Stimulated activated CD8-positive, alpha-beta memory T cell treated with anti-CD3 and anti-CD28 coated beads, Interleukin-4, amount 100 ng/mL, for 4 hours (primary cell): ENCODE results near the gene MCEMP1.

ENCODE experiments used
- DNase-seq, 2 donors: peaks; one replicate each; pipeline ENCODE4 v3.0.0-alpha.2; 2020; ENCODE audit warnings: low read depth in 2 of 2, low spot score in 1 of 2

Gene MCEMP1

GRCh38 chr19:7676854-7677253, at the start of gene MCEMP1:
MCEMP1 (plus strand) TSS chr19:7677090; CDS start chr19:7677121, 31 bp downstream.
- DNase-seq = no peak

- DNase-seq = no peak
Measured at GRCh38 chr19:7627166-7627565, 49.7 kb upstream of the MCEMP1 start.

GRCh38 chr19:7628589-7629311, 48.1 kb upstream of the MCEMP1 start:
- no peak for DNase-seq

- peak; percentile 83 to 89 for DNase-seq
Measured at GRCh38 chr19:7629347-7630054, 47.4 kb upstream of the MCEMP1 start, which contains the start of the genes PET100 and XAB2. PET100 (plus strand) TSS chr19:7629793; CDS start chr19:7629834, 41 bp downstream. XAB2 (minus strand) TSS chr19:7629545; CDS start chr19:7629527, 18 bp downstream.

GRCh38 chr19:7631577-7631976, 45.3 kb upstream of the MCEMP1 start:
- no peak for DNase-seq

- DNase-seq = no peak
Measured at GRCh38 chr19:7632340-7633203, 44.3 kb upstream of the MCEMP1 start.

GRCh38 chr19:7633698-7634097, 43.2 kb upstream of the MCEMP1 start, which contains the start of gene PCP2:
PCP2 (minus strand) TSS chr19:7633719; CDS start chr19:7633457, 262 bp downstream.
- no peak for DNase-seq

- DNase-seq = no peak
Measured at GRCh38 chr19:7635670-7636069, 41.2 kb upstream of the MCEMP1 start.

GRCh38 chr19:7636317-7636690, 40.6 kb upstream of the MCEMP1 start:
- no peak for DNase-seq

GRCh38 chr19:7636691-7637373, 40.1 kb upstream of the MCEMP1 start, which contains the start of gene STXBP2:
STXBP2 (plus strand) TSS chr19:7637110; CDS start chr19:7637150, 40 bp downstream.
- peak; percentile 82 to 91 for DNase-seq

GRCh38 chr19:7637374-7638256, 39.3 kb upstream of the MCEMP1 start:
- DNase-seq = no peak

GRCh38 chr19:7638802-7639465, 38.0 kb upstream of the MCEMP1 start:
- DNase-seq = no peak

- DNase-seq = no peak
Measured at GRCh38 chr19:7639863-7640348, 37.0 kb upstream of the MCEMP1 start.

GRCh38 chr19:7640803-7641202, 36.1 kb upstream of the MCEMP1 start:
- DNase-seq = no peak

- DNase-seq = no peak
Measured at GRCh38 chr19:7641290-7642276, 35.3 kb upstream of the MCEMP1 start.

GRCh38 chr19:7642295-7643030, 34.4 kb upstream of the MCEMP1 start:
- DNase-seq = no peak

- no peak for DNase-seq
Measured at GRCh38 chr19:7643031-7643415, 33.9 kb upstream of the MCEMP1 start.
